ENCODE data around the gene AKT2. TPM values are rescaled to one million over a fixed set of nuclear protein-coding genes. Genes with fewer than 3 reads are reported as not detected.
"Not testable (repeated sequence)": the region's sequence is repeated elsewhere in the genome, so short reads cannot be mapped to it uniquely, and the experiment has no call there.

Gene AKT2
- total RNA-seq, 1 experiment from 2014 or later: 98.3 TPM

DNA sequence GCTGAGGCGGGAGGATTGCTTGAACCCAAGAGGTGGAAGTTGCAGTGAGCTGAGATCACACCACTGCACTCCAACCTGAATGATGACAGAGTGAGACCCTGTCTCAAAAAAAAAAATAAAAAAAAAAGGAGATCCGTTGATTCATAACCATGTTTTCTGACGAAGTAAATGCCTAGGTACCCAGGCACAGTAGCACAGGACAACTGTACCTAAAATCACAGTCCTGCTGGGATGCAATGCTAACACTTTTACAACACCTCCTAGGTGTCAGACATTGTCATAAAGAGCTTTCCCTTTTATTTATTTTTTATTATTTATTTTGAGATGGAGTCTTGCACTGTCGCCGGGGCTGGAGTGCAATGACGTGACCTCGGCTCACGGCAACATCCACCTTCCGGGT is 64.5 kb downstream of the AKT2 start:
- no peak for DNase-seq (ENCODE audit: low read depth)

DNA sequence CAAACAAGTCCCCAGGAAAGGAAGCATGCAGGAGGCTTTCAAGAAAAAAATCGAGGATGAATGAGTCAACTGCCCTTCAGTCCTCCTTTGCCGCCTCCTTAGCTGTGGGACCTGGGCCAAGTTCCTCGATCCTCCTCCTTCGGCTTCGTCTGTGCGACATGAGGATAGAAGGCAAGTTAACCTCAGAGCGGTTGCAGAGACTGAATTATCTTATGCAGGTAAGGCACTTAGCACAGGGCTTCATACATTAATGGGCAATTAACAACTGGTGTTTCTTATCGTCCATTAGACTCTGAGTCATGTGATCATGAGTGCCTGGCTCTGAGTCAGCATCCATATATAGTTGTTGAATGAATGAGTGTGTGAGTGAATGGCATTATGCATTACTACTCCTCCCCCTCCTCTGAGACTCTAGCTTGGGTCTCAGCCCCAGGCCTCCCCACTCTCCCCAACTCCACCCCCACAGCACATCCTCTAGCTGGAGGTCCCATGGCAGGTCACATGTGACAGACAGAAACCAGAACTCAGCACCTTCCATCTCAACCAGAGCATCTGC is 65.3 kb downstream of the AKT2 start:
- peak; percentile 84 for DNase-seq (ENCODE audit: low read depth)

- not testable (repeated sequence) for DNase-seq (ENCODE audit: low read depth)
Measured at GRCh38 chr19:40219029-40219428, 66.1 kb downstream of the AKT2 start.

DNA sequence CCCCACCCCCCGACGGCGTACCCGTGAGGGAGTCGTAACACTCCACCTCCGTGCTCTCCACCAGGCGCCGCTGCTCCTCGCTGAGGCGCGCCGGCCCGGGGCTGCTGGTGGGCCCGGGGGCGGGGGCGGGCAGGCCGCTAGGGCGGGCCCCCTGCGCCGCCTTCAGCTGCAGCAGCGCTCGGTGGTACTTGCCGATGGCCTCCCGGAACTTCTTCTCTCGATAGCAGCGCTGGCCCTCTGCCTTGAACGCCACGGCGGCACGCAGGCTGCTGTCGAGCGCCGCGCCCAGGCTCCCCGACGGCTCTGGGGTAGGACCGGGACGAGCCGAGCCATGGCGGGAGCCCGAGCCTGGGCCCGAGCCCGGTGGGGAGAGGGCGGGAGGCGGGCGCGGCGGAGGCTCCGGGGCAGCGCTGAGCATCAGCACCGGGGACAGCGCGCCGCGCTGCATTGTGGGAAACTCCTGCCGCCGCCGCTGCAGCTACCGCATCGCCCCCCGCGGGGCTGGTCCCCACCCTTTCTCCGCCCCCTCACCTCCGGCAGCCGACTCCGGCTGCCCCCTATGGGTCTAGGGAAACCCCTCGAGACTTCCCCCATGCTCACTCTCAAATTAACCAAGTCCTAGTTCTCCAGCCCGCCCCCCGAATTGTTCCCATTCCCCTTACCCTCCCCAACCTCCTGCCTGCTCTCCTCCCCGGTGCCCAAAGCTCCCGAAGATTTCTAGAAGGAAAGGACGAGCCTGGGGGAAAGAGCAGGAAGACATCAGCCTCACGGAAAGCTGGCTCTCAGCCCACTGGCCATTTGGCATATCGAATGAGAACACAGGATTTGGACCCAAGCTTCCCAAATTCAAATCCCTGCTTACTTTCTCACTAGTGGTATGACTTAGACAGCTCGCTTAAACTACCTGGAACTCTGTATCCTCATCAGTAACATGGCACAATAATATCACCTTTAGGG is 66.9 kb downstream of the AKT2 start, which contains the start of gene TTC9B:
TTC9B (minus strand) TSS at position 451 of the 957 bp plus-strand sequence; CDS start at position 448, 3 bp downstream.
- no peak for DNase-seq (ENCODE audit: low read depth)

DNA sequence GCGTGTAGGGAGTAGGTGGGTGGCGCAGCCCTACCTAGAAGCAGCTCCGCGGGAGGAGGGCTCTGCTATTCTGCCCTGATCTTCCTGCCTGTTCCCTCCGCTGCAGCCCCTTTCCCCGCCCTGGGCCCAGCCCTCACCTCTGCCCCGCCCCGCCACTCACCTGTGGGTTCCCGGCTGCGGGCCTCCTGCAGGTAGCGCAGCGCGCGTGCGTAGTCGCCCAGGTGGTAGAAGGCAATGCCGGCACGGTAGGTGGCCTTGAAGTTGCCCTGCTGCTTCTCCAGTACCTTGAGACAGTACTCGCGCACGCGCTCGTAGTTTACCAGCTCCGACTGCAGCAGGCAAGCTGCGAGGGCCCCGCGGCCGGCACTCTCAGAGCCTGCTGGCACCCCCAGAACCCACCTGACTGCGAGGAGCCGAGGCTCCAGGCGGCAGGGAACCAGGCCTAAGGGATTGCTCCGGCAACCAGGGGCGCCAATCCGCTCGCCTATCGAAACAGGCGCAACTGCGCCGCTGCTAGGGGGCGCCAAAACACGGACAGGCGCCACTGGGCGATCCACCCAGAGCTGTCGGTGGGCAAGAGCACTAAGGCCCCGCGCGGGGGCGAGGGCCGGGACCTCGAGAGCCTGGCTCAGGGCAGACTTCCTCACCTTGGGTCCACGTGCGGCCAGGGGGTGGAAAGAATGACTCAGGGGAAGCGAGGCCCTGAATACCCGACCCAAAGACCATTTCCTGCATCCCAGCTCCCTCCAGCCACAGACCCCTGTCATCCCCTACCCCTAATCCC is 67.9 kb downstream of the AKT2 start:
- DNase-seq (ENCODE audit: low read depth): no peak

- DNase-seq (ENCODE audit: low read depth): no peak
Measured at GRCh38 chr19:40216777-40217026, 68.4 kb downstream of the AKT2 start.

- no peak for DNase-seq (ENCODE audit: low read depth)
Measured at GRCh38 chr19:40216013-40216776, 69.0 kb downstream of the AKT2 start.

DNA sequence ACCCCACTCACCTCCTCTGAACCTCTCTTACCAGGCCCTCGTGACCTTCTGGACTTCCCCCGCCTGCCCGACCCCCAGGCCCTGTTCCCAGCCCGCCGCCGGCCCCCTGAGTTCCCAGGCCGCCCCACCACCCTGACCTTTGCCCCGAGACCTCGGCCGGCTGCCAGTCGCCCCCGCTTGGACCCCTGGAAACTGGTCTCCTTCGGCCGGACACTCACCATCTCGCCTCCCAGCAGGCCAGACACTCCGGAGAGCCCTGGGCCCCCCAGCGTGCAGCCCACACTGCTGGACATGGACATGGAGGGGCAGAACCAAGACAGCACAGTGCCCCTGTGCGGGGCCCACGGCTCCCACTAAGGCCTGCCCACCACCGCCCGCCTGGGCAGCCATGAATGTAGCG is 70.2 kb downstream of the AKT2 start:
- DNase-seq (ENCODE audit: low read depth): no peak

DNA sequence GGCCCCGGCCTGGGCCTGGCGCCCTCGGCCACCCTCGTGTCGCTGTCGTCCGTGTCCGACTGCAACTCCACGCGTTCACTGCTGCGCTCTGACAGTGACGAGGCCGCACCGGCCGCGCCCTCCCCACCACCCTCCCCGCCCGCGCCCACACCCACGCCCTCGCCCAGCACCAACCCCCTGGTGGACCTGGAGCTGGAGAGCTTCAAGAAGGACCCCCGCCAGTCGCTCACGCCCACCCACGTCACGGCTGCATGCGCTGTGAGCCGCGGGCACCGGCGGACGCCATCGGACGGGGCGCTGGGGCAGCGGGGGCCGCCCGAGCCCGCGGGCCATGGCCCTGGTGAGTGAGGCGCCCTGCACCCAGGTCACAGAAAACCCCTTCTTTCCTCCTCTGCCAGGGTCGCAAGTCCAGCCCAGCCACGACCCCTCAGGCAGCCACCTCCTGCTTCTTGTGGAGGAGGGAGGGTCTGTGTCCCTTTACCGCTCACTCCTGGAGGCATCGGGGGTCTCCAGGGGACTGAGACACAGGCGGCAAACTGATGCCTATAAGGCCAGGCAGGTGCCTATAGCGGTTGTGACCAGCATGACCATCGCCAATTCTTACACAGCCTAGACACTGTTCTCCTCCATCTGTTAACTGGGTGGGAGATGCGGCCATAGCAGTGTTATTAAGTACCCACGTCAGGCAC is 71.1 kb downstream of the AKT2 start:
- DNase-seq (ENCODE audit: low read depth): no peak

- no peak for DNase-seq (ENCODE audit: low read depth)
Measured at GRCh38 chr19:40213251-40213829, 71.8 kb downstream of the AKT2 start.

DNA sequence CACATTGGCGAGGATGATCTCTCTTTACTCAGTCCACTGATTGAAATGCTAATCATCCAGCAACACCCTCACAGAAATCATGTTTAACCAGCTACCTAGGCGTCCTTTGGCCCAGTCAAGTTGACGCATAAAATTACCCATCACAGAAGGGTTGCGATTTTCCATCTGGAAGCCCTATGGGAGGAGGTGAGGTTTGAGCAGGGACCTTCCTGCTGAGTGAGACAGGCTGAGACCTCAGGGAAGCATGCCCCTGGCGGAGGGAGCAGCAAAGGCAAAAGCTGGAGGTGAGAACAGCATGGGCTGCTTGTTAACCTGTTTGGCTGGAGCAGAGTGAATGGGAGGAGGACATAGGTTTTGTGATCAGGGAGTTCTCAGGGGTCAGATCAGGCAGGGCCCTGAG is 74.3 kb downstream of the AKT2 start:
- DNase-seq (ENCODE audit: low read depth): no peak

GRCh38 chr19:40208602-40209001 is 76.5 kb downstream of the AKT2 start:
- no peak for DNase-seq (ENCODE audit: low read depth)

DNA sequence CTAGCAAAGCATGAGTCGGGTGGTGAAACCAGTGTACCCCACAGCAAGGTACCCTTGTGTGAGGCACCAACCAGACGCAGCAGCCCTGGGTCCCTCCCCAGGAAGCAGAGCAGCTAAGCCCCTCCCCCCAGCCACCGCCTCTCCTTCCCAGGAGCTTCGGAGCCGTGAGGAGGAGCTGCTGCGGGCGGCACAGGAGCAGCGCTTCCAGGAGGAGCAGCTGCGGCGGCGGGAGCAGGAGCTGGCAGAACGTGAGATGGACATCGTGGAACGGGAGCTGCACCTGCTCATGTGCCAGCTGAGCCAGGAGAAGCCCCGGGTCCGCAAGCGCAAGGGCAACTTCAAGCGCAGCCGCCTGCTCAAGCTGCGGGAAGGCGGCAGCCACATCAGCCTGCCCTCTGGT is 79.4 kb downstream of the AKT2 start:
- no peak for DNase-seq (ENCODE audit: low read depth)

DNA sequence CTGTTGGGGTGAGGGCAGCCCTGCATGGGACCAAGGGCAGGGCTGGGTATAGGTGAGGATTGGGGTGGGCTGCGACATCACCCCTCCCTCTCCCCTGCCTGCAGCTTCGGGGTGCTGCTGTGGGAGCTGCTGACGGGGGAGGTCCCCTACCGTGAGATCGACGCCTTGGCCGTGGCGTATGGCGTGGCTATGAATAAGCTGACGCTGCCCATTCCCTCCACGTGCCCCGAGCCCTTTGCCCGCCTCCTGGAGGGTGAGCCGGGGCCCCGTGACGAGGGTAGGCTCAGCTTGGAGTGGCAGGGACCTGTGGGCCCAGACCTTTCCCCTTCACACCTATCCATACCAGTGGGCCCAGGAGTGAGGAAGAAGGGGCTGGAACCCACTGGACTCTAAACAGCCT is 80.8 kb downstream of the AKT2 start:
- no peak for DNase-seq (ENCODE audit: low read depth)

GRCh38 chr19:40200341-40201099 is 84.6 kb downstream of the AKT2 start:
- DNase-seq (ENCODE audit: low read depth): peak; percentile 76

GRCh38 chr19:40198272-40198990 is 86.7 kb downstream of the AKT2 start:
- no peak for DNase-seq (ENCODE audit: low read depth)

GRCh38 chr19:40193587-40193849 is 91.6 kb downstream of the AKT2 start:
- no peak for DNase-seq (ENCODE audit: low read depth)

DNA sequence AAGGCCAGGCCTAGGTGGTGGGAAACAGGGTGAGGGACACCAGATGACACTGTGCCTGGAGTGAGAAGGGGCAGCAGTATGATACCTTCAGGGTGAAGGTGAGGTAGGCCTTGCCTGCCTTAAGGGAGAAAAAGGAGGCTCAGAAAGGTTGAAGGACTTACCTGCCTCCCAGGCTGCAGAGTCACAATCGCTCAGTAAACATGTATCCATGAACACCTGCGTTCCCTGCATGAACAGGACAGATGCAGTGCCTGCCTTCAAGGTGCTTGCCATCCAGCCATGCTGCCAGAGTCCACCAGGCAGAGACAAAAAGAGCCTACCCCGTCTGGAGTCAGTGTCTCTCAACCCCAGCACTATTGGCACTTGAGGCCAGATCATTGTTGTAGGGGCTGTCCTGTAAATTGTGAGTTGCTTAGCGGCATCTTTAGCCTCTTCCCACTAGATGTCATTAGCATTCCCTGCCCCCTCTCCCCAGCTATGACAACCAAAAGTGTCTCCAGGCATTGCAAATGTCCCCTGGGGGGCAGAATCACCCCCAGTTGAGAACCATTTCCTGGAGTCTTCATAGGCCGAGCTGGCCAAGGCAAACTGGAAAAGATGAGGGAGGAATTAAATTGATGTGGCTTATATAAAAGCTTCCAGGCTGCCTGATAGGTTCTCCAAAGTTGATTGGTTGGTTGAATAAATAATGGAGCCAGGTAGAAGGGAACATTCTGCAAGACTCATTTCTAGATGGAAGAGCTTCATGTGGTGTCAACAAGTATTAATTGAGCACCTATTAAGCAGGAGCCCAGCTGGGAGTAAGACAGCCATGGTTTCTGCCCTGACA is 92.2 kb downstream of the AKT2 start:
- no peak for DNase-seq (ENCODE audit: low read depth)

Data from M059J (cell line).